Measurements from ENCODE around the gene KANSL1.

DNA sequence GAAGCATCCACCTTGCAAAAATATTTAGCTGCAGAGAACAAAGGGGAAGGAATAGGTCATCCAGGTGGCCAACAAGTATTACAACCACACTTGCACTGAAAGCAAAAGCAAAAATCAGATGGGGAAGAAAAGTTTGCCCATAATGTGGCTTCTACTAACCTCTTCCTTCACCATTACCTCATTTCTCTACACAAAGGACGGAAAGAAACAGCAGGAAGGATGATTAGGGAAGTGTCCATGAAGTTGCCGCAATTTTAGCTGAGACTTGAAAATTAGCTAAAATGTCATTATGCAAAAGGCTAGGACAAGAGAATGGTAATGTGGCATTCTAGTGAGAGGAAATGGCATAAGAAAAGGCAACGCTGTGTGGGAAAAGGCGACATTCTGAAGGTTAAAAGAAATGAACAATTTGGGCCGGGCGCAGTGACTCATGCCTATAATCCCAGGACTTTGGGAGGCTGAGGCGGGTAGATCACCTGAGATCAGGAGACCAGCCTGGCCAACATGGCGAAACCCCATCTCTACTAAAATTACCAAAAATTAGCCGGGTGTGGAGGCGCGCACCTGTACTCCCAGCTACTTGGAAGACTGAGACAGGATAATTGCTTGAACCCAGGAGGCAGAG is 13.7 kb downstream of the KANSL1 start:
- TF ChIP-seq, protein P1, sequence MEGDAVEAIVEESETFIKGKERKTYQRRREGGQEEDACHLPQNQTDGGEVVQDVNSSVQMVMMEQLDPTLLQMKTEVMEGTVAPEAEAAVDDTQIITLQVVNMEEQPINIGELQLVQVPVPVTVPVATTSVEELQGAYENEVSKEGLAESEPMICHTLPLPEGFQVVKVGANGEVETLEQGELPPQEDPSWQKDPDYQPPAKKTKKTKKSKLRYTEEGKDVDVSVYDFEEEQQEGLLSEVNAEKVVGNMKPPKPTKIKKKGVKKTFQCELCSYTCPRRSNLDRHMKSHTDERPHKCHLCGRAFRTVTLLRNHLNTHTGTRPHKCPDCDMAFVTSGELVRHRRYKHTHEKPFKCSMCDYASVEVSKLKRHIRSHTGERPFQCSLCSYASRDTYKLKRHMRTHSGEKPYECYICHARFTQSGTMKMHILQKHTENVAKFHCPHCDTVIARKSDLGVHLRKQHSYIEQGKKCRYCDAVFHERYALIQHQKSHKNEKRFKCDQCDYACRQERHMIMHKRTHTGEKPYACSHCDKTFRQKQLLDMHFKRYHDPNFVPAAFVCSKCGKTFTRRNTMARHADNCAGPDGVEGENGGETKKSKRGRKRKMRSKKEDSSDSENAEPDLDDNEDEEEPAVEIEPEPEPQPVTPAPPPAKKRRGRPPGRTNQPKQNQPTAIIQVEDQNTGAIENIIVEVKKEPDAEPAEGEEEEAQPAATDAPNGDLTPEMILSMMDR (conservative IDR thresholded peaks at IDR 0.05; ENCODE audit: low read depth, low read length) = no peak
- TF ChIP-seq EZH2phosphoT487 (IDR thresholded peaks at IDR 0.05; ENCODE audit: borderline replicate concordance, low read length) = no peak
- no peak for TF ChIP-seq EZH2 (IDR thresholded peaks at IDR 0.05; ENCODE audit: low read length, unreplicated experiment)

All from PC-3 (cell line).